ENCODE results near the gene FAM171A1. TPM values are rescaled to one million over a fixed set of nuclear protein-coding genes. Genes with fewer than 3 reads are reported as not detected.

Gene FAM171A1
- total RNA-seq, 2 experiments from 2014 or later, result 7.0 to 8.0 TPM

- Mint-ChIP-seq H3K27me3 (peaks cover under 1% of the 10 kb centered on the region), H3K4me3 (no peak overlapping the region), H3K27ac (peak overlapping the region; percentile 49), H3K36me3 (peaks cover 6% of the 10 kb centered on the region), H3K4me1 (peaks cover 16% of the 10 kb centered on the region), H3K9me3 (no peaks in the 10 kb centered on the region)
- DNase-seq (no peak), ATAC-seq (ENCODE audit: low read depth) (no peak)
- POLR2A ChIA-PET, result no interaction called here
These were observed 195.5 kb downstream of the FAM171A1 start for GRCh38 chr10:15175587-15175986.

GRCh38 chr10:15172306-15172840 lies 198.7 kb downstream of the FAM171A1 start:
- POLR2A ChIA-PET, result no interaction called here
- Mint-ChIP-seq H3K9me3 (no peaks in the 10 kb centered on the region), H3K4me1 (peaks cover 29% of the 10 kb centered on the region), H3K36me3 (peaks cover 6% of the 10 kb centered on the region), H3K27ac (no peak overlapping the region), H3K4me3 (no peak overlapping the region), H3K27me3 (no peaks in the 10 kb centered on the region)
- ATAC-seq (ENCODE audit: low read depth), result no peak
- DNase-seq, result no peak

GRCh38 chr10:15169555-15170401 lies 201.3 kb downstream of the FAM171A1 start:
- DNase-seq, result peak; percentile 59
- H3K27ac Mint-ChIP-seq, result peak overlapping the region; percentile 84
- peak; percentile 46 for ATAC-seq (ENCODE audit: low read depth)
- H3K4me1 Mint-ChIP-seq, result peaks cover 41% of the 10 kb centered on the region
- H3K36me3 Mint-ChIP-seq, result peaks cover 3% of the 10 kb centered on the region
- no peaks in the 10 kb centered on the region for H3K9me3 Mint-ChIP-seq
- H3K27me3 Mint-ChIP-seq, result no peaks in the 10 kb centered on the region
- peak overlapping the region; percentile 76 for H3K4me3 Mint-ChIP-seq
- POLR2A ChIA-PET, result interaction anchor here (0.8 to 3.3 kb wide), 17 partner anchors 10 to 332 kb away, joined by 3 to 31 read pairs (median 6); partner anchors contain the start of genes CDNF, DCLRE1C, FAM171A1 and MEIG1

- Mint-ChIP-seq H3K4me1 (peaks cover 42% of the 10 kb centered on the region), H3K4me3 (peak overlapping the region; percentile 76), H3K36me3 (peaks cover 3% of the 10 kb centered on the region), H3K27ac (peak overlapping the region; percentile 84), H3K9me3 (no peaks in the 10 kb centered on the region), H3K27me3 (no peaks in the 10 kb centered on the region)
- DNase-seq (peak; percentile 91), ATAC-seq (ENCODE audit: low read depth) (peak; percentile 61)
- POLR2A ChIA-PET, result interaction anchor here (0.6 to 3.3 kb wide), 19 partner anchors 10 to 1648 kb away, joined by 3 to 31 read pairs (median 6); partner anchors contain the start of genes CDNF, DCLRE1C, FAM171A1 and MEIG1
These were observed 202.1 kb downstream of the FAM171A1 start for GRCh38 chr10:15168786-15169554.

GRCh38 chr10:15168291-15168785 lies 202.8 kb downstream of the FAM171A1 start, which contains the start of gene NMT2:
Gene NMT2, minus strand, starts transcription at chr10:15168693. Its CDS starts 81 bp downstream, at chr10:15168612.
- DNase-seq, result peak; percentile 87
- H3K4me1 Mint-ChIP-seq, result peaks cover 44% of the 10 kb centered on the region
- no peaks in the 10 kb centered on the region for H3K27me3 Mint-ChIP-seq
- no peaks in the 10 kb centered on the region for H3K9me3 Mint-ChIP-seq
- ATAC-seq (ENCODE audit: low read depth), result peak; percentile 76
- peaks cover 6% of the 10 kb centered on the region for H3K36me3 Mint-ChIP-seq
- POLR2A ChIA-PET, result interaction anchor here (0.6 to 3.3 kb wide), 18 partner anchors 11 to 1649 kb away, joined by 3 to 31 read pairs (median 6); partner anchors contain the start of genes CDNF, FAM171A1, MEIG1 and RPP38
- peak within 1 kb of the TSS; percentile 98 for H3K4me3 Mint-ChIP-seq
- H3K27ac Mint-ChIP-seq, result peak within 1 kb of the TSS; percentile 91

GRCh38 chr10:15167411-15168290 lies 203.4 kb downstream of the FAM171A1 start:
- H3K4me3 Mint-ChIP-seq, result peak overlapping the region; percentile 98
- no peaks in the 10 kb centered on the region for H3K9me3 Mint-ChIP-seq
- DNase-seq, result peak; percentile 73
- POLR2A ChIA-PET, result interaction anchor here (1.0 to 3.3 kb wide), 7 partner anchors 20 to 203 kb away, joined by 3 to 31 read pairs (median 11); partner anchors contain the start of genes FAM171A1 and RPP38
- H3K27ac Mint-ChIP-seq, result peak overlapping the region; percentile 87
- H3K4me1 Mint-ChIP-seq, result peaks cover 43% of the 10 kb centered on the region
- H3K36me3 Mint-ChIP-seq, result peaks cover 6% of the 10 kb centered on the region
- no peaks in the 10 kb centered on the region for H3K27me3 Mint-ChIP-seq
- ATAC-seq (ENCODE audit: low read depth), result peak; percentile 37

GRCh38 chr10:15166325-15166724 lies 204.8 kb downstream of the FAM171A1 start:
- peak overlapping the region; percentile 98 for H3K4me3 Mint-ChIP-seq
- ATAC-seq (ENCODE audit: low read depth), result no peak
- no peak overlapping the region for H3K27ac Mint-ChIP-seq

GRCh38 chr10:15163253-15163828 lies 207.7 kb downstream of the FAM171A1 start:
- ATAC-seq (ENCODE audit: low read depth) (no peak), DNase-seq (no peak)
- H3K9me3 Mint-ChIP-seq, result no peaks in the 10 kb centered on the region
- no peaks in the 10 kb centered on the region for H3K27me3 Mint-ChIP-seq
- no peak overlapping the region for H3K27ac Mint-ChIP-seq
- peaks cover 11% of the 10 kb centered on the region for H3K36me3 Mint-ChIP-seq
- POLR2A ChIA-PET, result interaction anchor here (0.6 kb wide), 1 partner anchor 620 kb away, joined by 3 read pairs; no protein-coding TSS in a partner anchor
- peaks cover 23% of the 10 kb centered on the region for H3K4me1 Mint-ChIP-seq
- no peak overlapping the region for H3K4me3 Mint-ChIP-seq

More at GRCh38 chr10:15166325-15166724, 204.8 kb downstream of the FAM171A1 start:
- Mint-ChIP-seq H3K36me3 (peaks cover 9% of the 10 kb centered on the region), H3K27me3 (no peaks in the 10 kb centered on the region), H3K4me1 (peaks cover 42% of the 10 kb centered on the region), H3K9me3 (no peaks in the 10 kb centered on the region)
- POLR2A ChIA-PET, result interaction anchor here (1.2 kb wide), 1 partner anchor 33 kb away, joined by 3 read pairs; no protein-coding TSS in a partner anchor
- DNase-seq, result no peak

Other genes with a start within 250 kb of the FAM171A1 start
- 10 to 100 TPM; 56.1 to 59.2 TPM for gene NMT2, start 202.6 kb downstream of the FAM171A1 start, total RNA-seq